CD8-positive, alpha-beta memory T cell (primary cell): Measurements from ENCODE around the gene COL5A2. TPM values are rescaled to one million over a fixed set of nuclear protein-coding genes. Genes with fewer than 3 reads are reported as not detected.
A peak's percentile ranks its signal among the peaks of the same experiment; 100 is the strongest.

Experiments
- CTCF ChIA-PET: fragments of 350-600 bp; sonication (Branson Sonifier 250); formaldehyde crosslinking; loops from one replicate; lab custom pipeline; 2021; ENCODE audit warnings: antibody characterized with exemption; lab: Charles Lee
- POLR2A ChIA-PET: fragments of 350-600 bp; sonication (Branson Sonifier 250); formaldehyde crosslinking; loops from one replicate; lab custom pipeline; 2021; ENCODE audit warnings: antibody characterized with exemption; lab: Charles Lee
- DNase-seq, 5 donors: peaks; one replicate each; pipeline versions ENCODE4 v3.0.0 to v3.0.0-alpha.2; 2020 to 2022; ENCODE audit warnings: mixed read lengths in 1 of 5
- H3K27ac ChIP-seq: one replicate; pipeline ENCODE4 v1.7.0; 2013; ENCODE audit warnings: low read depth, mild to moderate bottlenecking, low read length, moderate library complexity
- H3K27me3 ChIP-seq: 2 replicates; pipeline ENCODE4 v1.7.0; 2013; ENCODE audit warnings: low read length, mild to moderate bottlenecking; ENCODE audit not compliant: insufficient read depth, poor library complexity, severe bottlenecking
- H3K36me3 ChIP-seq: 2 replicates; pipeline ENCODE4 v1.7.0; 2013; ENCODE audit warnings: mild to moderate bottlenecking, low read length, moderate library complexity; ENCODE audit not compliant: insufficient read depth
- H3K4me1 ChIP-seq: 2 replicates; pipeline ENCODE4 v1.7.0; 2013; ENCODE audit warnings: mild to moderate bottlenecking, low read length, moderate library complexity; ENCODE audit not compliant: insufficient read depth
- H3K4me3 ChIP-seq: 2 replicates; pipeline ENCODE4 v1.7.0; 2013; ENCODE audit warnings: mild to moderate bottlenecking, low read length
- H3K9me3 ChIP-seq: 2 replicates; pipeline ENCODE4 v1.7.0; 2013; ENCODE audit warnings: mild to moderate bottlenecking, low read length
- H3K27ac Mint-ChIP-seq, 8 donors: one replicate each; pipeline ENCODE4 v1.8.0; 2020 to 2021; ENCODE audit warnings: mixed read lengths in 8 of 8, mild to moderate bottlenecking in 6 of 8, inconsistent platforms in 3 of 8, moderate library complexity in 3 of 8
- H3K27me3 Mint-ChIP-seq, 2 donors: one replicate each; pipeline ENCODE4 v1.8.0; 2020 to 2021; ENCODE audit warnings: mixed read lengths in 2 of 2, mild to moderate bottlenecking in 1 of 2, moderate library complexity in 1 of 2
- H3K36me3 Mint-ChIP-seq, 3 donors: one replicate each; pipeline ENCODE4 v1.8.0; 2020 to 2021; ENCODE audit warnings: mixed read lengths in 3 of 3, inconsistent platforms in 1 of 3, mild to moderate bottlenecking in 1 of 3
- H3K4me1 Mint-ChIP-seq, 3 donors: one replicate each; pipeline ENCODE4 v1.8.0; 2020 to 2021; ENCODE audit warnings: mixed read lengths in 3 of 3, inconsistent platforms in 1 of 3, mild to moderate bottlenecking in 1 of 3
- H3K4me3 Mint-ChIP-seq, 7 donors: one replicate each; pipeline ENCODE4 v1.8.0; 2020 to 2021; ENCODE audit warnings: mixed read lengths in 7 of 7, mild to moderate bottlenecking in 6 of 7, moderate library complexity in 4 of 7, inconsistent platforms in 2 of 7
- H3K9me3 Mint-ChIP-seq, 5 donors: one replicate each; pipeline ENCODE4 v1.8.0; 2020 to 2022; ENCODE audit warnings: mixed read lengths in 5 of 5, mild to moderate bottlenecking in 3 of 5, moderate library complexity in 2 of 5, inconsistent platforms in 1 of 5
- polyA plus RNA-seq: library from polyadenylated mRNA; unstranded; fragments of 300-500 nt; fragmentation: Illumina TruSeq; gene quantifications from one replicate; pipeline ENCODE4 v1.2.3, GENCODE V29; 2021
- total RNA-seq, 2 experiments: library from RNA; stranded (reverse); gene quantifications; one replicate each; pipeline ENCODE4 v1.2.3, GENCODE V29; 2021

Gene COL5A2
- total and polyA plus RNA-seq, 3 experiments from 2014 or later = 0.66 to 1.2 TPM; not detected in 1

- H3K27me3 ChIP-seq = no peaks in the 10 kb centered on the region
- Mint-ChIP-seq H3K27me3 (peaks cover 2 to 10% of the 10 kb centered on the region in 2 donors), H3K4me3 (no peak overlapping the region), H3K27ac (no peak overlapping the region), H3K36me3 (no peaks in the 10 kb centered on the region), H3K9me3 (no peaks in the 10 kb centered on the region), H3K4me1 (no peaks in the 10 kb centered on the region)
- H3K4me1 ChIP-seq = no peaks in the 10 kb centered on the region
- ChIA-PET CTCF (no interaction called here), POLR2A (no interaction called here)
- H3K27ac ChIP-seq = no peak overlapping the region
- no peak overlapping the region for H3K4me3 ChIP-seq
- DNase-seq = no peak
- no peaks in the 10 kb centered on the region for H3K9me3 ChIP-seq
- no peaks in the 10 kb centered on the region for H3K36me3 ChIP-seq
Measured at GRCh38 chr2:189118386-189118785, 61.2 kb downstream of the COL5A2 start.

GRCh38 chr2:189116979-189117378 is 62.6 kb downstream of the COL5A2 start:
- no peaks in the 10 kb centered on the region for H3K9me3 ChIP-seq
- Mint-ChIP-seq H3K4me3 (no peak overlapping the region), H3K36me3 (no peaks in the 10 kb centered on the region), H3K27ac (no peak overlapping the region), H3K9me3 (no peaks in the 10 kb centered on the region), H3K4me1 (no peaks in the 10 kb centered on the region), H3K27me3 (peaks cover 2 to 10% of the 10 kb centered on the region in 2 donors)
- H3K4me3 ChIP-seq = no peak overlapping the region
- H3K27ac ChIP-seq = no peak overlapping the region
- no peaks in the 10 kb centered on the region for H3K27me3 ChIP-seq
- CTCF ChIA-PET = interaction anchor here (1.7 kb wide), 1 partner anchor 23 kb away, joined by 4 read pairs; no protein-coding TSS in a partner anchor
- no peaks in the 10 kb centered on the region for H3K4me1 ChIP-seq
- H3K36me3 ChIP-seq = no peaks in the 10 kb centered on the region
- POLR2A ChIA-PET = no interaction called here
- DNase-seq = no peak

- POLR2A ChIA-PET = no interaction called here
- Mint-ChIP-seq H3K27ac (peak overlapping the region in 1 of 8 donors; percentile 5), H3K36me3 (no peaks in the 10 kb centered on the region)
Measured at GRCh38 chr2:189116087-189116486, 63.5 kb downstream of the COL5A2 start.

GRCh38 chr2:189115126-189115525 is 64.4 kb downstream of the COL5A2 start:
- no peaks in the 10 kb centered on the region for H3K4me1 ChIP-seq
- Mint-ChIP-seq H3K9me3 (no peaks in the 10 kb centered on the region), H3K27me3 (peaks cover 2 to 10% of the 10 kb centered on the region in 2 donors), H3K36me3 (no peaks in the 10 kb centered on the region), H3K4me1 (no peaks in the 10 kb centered on the region), H3K27ac (no peak overlapping the region), H3K4me3 (no peak overlapping the region)
- H3K4me3 ChIP-seq = no peak overlapping the region
- no peaks in the 10 kb centered on the region for H3K9me3 ChIP-seq
- ChIA-PET POLR2A (no interaction called here), CTCF (no interaction called here)
- H3K27ac ChIP-seq = no peak overlapping the region
- no peak for DNase-seq
- H3K36me3 ChIP-seq = no peaks in the 10 kb centered on the region
- H3K27me3 ChIP-seq = no peaks in the 10 kb centered on the region

More at GRCh38 chr2:189116087-189116486, 63.5 kb downstream of the COL5A2 start:
- H3K27me3 Mint-ChIP-seq = peaks cover 2 to 10% of the 10 kb centered on the region in 2 donors
- no peaks in the 10 kb centered on the region for H3K9me3 ChIP-seq
- H3K4me1 ChIP-seq = no peaks in the 10 kb centered on the region
- H3K27ac ChIP-seq = no peak overlapping the region
- no peak for DNase-seq
- CTCF ChIA-PET = interaction anchor here (1.7 kb wide), 1 partner anchor 24 kb away, joined by 4 read pairs; no protein-coding TSS in a partner anchor
- H3K27me3 ChIP-seq = no peaks in the 10 kb centered on the region
- no peak overlapping the region for H3K4me3 ChIP-seq
- no peaks in the 10 kb centered on the region for H3K4me1 Mint-ChIP-seq
- no peaks in the 10 kb centered on the region for H3K9me3 Mint-ChIP-seq
- no peaks in the 10 kb centered on the region for H3K36me3 ChIP-seq
- no peak overlapping the region for H3K4me3 Mint-ChIP-seq

GRCh38 chr2:189113963-189114362 is 65.6 kb downstream of the COL5A2 start:
- ChIA-PET CTCF (no interaction called here), POLR2A (no interaction called here)
- no peak overlapping the region for H3K27ac ChIP-seq
- Mint-ChIP-seq H3K36me3 (no peaks in the 10 kb centered on the region), H3K9me3 (no peaks in the 10 kb centered on the region), H3K27ac (no peak overlapping the region), H3K4me3 (no peak overlapping the region), H3K27me3 (peaks cover 2 to 8% of the 10 kb centered on the region in 2 donors), H3K4me1 (no peaks in the 10 kb centered on the region)
- H3K27me3 ChIP-seq = no peaks in the 10 kb centered on the region
- no peaks in the 10 kb centered on the region for H3K36me3 ChIP-seq
- H3K9me3 ChIP-seq = no peaks in the 10 kb centered on the region
- no peak for DNase-seq
- no peak overlapping the region for H3K4me3 ChIP-seq
- H3K4me1 ChIP-seq = no peaks in the 10 kb centered on the region

- Mint-ChIP-seq H3K36me3 (no peaks in the 10 kb centered on the region), H3K4me3 (no peak overlapping the region), H3K27ac (no peak overlapping the region), H3K9me3 (no peaks in the 10 kb centered on the region), H3K4me1 (peaks cover 0 to 8% (median 0%) of the 10 kb centered on the region in 3 donors), H3K27me3 (peaks cover 2 to 3% of the 10 kb centered on the region in 2 donors)
- ChIA-PET CTCF (no interaction called here), POLR2A (no interaction called here)
- Histone ChIP-seq H3K4me1 (no peaks in the 10 kb centered on the region), H3K4me3 (no peak overlapping the region), H3K9me3 (no peaks in the 10 kb centered on the region), H3K27me3 (no peaks in the 10 kb centered on the region), H3K27ac (no peak overlapping the region), H3K36me3 (no peaks in the 10 kb centered on the region)
- no peak for DNase-seq
Measured at GRCh38 chr2:189111063-189111715, 68.4 kb downstream of the COL5A2 start.

- POLR2A ChIA-PET = no interaction called here
- Mint-ChIP-seq H3K27ac (no peak overlapping the region), H3K27me3 (no peaks in the 10 kb centered on the region), H3K4me3 (no peak overlapping the region), H3K9me3 (no peaks in the 10 kb centered on the region), H3K36me3 (no peaks in the 10 kb centered on the region), H3K4me1 (peaks cover 3 to 15% (median 6%) of the 10 kb centered on the region in 3 donors)
- no peak overlapping the region for H3K4me3 ChIP-seq
- H3K27ac ChIP-seq = no peak overlapping the region
- no peaks in the 10 kb centered on the region for H3K4me1 ChIP-seq
- no peak for DNase-seq
- H3K36me3 ChIP-seq = no peaks in the 10 kb centered on the region
- CTCF ChIA-PET = no interaction called here
- H3K27me3 ChIP-seq = no peaks in the 10 kb centered on the region
- no peaks in the 10 kb centered on the region for H3K9me3 ChIP-seq
Measured at GRCh38 chr2:189109921-189110397, 69.6 kb downstream of the COL5A2 start.

- no peaks in the 10 kb centered on the region for H3K36me3 Mint-ChIP-seq
- no peaks in the 10 kb centered on the region for H3K9me3 ChIP-seq
- H3K4me1 Mint-ChIP-seq = peaks cover 7 to 25% (median 12%) of the 10 kb centered on the region in 3 donors
- no peaks in the 10 kb centered on the region for H3K27me3 Mint-ChIP-seq
- H3K4me3 Mint-ChIP-seq = peak overlapping the region in 5 of 7 donors; percentile 6 to 55 (median 45)
- DNase-seq = no peak
- H3K36me3 ChIP-seq = no peaks in the 10 kb centered on the region
- POLR2A ChIA-PET = no interaction called here
- CTCF ChIA-PET = interaction anchor here (3.1 kb wide), 1 partner anchor 10 kb away, joined by 15 read pairs; no protein-coding TSS in a partner anchor
- no peaks in the 10 kb centered on the region for H3K4me1 ChIP-seq
- H3K27ac Mint-ChIP-seq = peak overlapping the region in 2 of 8 donors; percentile 24 to 33
- no peak overlapping the region for H3K27ac ChIP-seq
- H3K27me3 ChIP-seq = no peaks in the 10 kb centered on the region
- H3K4me3 ChIP-seq = no peak overlapping the region
- no peaks in the 10 kb centered on the region for H3K9me3 Mint-ChIP-seq
Measured at GRCh38 chr2:189104934-189105333, 74.6 kb downstream of the COL5A2 start.
